Effector CD4-positive, alpha-beta T cell (primary cell): ENCODE results near the gene PTH1R. TPM values are rescaled to one million over a fixed set of nuclear protein-coding genes. Genes with fewer than 3 reads are reported as not detected.

Source experiments
- DNase-seq: peaks from one replicate; pipeline ENCODE4 v3.0.0-alpha.2; 2020
- total RNA-seq: gene quantifications from one replicate; lab custom pipeline; 2026; lab: John Stamatoyannopoulos, UW

PTH1R gene
- total RNA-seq = not detected

DNA sequence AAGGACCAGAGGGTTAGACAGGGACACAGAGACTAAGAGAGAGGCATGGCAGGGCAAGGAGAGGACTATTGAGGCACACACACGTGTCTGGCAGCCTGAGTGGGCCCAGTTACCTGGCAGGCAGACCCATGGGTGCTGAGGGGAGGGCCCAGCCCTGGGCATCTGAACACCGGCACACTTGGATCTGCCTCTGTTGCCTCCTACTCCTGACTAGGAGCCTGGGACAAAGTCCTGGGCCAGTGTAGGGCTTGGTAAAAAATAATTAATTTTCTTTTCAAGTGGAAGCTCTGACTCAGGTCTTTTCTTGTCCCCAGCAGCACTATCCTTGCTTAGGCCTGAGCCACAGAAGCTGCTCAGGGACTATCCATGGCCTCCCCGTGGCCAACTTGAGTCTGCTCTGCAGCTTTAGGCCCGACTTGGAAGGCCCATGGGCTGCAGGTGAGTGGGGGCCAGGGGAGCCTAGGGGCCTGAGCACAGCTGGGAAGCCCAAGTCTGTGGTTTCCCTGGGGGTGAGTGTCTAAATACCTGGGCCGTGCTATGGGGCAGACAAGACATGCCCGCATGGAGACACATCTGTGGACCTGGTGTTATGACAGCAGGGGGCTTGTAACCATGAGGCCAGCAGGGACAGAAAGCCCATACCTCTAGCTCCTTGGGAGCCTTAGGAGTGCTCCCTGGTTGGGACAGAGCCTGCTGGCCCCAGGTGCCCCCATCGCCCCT, at the start of gene PTH1R:
TSS of gene PTH1R (plus strand) at position 316 of the 720 bp plus-strand sequence. CDS start 5,839 bp downstream, outside the sequence.
- no peak for DNase-seq

DNA sequence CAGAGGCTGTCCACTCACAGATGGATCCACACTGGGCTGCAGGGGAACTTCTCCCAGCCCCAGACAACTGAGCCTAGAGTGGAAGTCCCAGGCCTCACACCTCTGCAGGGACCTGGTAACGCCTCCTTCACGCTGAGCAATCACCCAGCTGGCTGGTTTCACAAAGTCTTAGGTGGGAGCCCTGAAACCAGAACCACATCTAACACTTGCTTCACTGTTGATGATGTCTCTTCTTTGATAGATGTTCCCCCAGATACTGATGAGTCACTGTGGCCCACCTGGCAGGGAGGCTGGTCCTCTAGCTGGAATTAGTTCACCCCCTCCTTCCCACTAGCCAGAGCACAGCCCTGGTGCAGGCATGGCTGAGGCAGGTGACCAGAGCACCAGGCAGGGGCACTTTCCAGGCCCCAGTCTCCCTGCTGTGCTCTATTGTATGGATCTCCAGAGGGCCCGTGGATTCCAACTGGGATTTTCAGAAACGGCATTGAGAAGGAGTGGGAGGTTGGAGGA, 47.8 kb upstream of the PTH1R start:
- no peak for DNase-seq

DNA sequence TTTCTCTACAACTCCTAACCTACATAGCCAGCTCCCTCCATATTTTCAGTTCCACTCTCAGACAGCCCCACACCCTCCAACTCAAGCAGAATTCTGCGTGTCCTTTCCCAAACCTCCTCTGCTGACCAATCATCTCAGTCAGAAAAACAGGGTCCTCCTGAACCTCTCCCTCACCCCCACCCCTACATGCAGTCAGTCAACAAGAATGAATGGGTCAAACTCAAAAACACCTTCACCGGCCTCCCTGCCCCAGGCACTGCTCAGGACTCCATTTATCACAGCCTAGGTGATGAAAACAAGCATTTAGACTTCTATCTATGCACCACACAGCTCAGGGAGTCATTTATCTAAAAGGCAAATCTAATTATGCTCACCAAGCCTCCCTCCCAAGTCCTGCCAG, 46.7 kb upstream of the PTH1R start:
- no peak for DNase-seq

DNA sequence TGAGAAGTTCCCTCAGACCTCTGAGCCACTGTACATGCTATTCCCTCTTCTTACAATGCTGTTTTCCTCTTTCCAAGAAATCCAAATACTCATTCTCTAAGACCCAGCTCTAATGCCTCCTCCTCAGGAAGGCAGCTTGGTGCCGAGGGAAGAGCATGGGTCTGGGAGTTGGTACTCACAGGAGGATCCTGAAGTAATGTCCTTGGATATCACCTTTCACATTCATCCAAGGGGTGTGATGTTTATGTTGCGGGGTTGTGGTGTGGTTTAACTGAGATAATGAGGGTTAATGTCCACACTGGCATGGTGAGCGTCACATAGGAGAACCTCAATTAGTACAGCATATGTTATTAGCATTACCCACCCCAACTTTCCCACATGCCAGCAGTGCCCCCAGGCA, 46.2 kb upstream of the PTH1R start:
- no peak for DNase-seq

DNA sequence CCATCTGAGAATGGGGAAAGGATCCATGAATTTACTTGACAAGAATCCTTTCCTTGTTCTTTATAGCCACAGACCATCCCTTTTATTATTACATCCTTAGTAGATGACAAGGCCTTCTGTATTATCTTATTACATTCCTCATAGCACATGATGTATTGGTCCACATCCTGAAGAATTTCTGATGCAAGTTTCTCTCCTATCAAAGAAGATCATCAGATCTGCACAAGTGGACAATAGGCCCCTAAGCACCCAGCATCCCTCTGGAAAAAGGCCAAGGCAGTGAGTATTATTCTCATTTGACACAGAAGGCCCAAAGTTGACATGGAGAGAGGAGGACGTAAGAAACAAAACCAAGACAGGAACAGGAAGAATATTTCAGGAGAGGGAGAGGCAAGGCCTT, 45.7 kb upstream of the PTH1R start:
- no peak for DNase-seq

DNA sequence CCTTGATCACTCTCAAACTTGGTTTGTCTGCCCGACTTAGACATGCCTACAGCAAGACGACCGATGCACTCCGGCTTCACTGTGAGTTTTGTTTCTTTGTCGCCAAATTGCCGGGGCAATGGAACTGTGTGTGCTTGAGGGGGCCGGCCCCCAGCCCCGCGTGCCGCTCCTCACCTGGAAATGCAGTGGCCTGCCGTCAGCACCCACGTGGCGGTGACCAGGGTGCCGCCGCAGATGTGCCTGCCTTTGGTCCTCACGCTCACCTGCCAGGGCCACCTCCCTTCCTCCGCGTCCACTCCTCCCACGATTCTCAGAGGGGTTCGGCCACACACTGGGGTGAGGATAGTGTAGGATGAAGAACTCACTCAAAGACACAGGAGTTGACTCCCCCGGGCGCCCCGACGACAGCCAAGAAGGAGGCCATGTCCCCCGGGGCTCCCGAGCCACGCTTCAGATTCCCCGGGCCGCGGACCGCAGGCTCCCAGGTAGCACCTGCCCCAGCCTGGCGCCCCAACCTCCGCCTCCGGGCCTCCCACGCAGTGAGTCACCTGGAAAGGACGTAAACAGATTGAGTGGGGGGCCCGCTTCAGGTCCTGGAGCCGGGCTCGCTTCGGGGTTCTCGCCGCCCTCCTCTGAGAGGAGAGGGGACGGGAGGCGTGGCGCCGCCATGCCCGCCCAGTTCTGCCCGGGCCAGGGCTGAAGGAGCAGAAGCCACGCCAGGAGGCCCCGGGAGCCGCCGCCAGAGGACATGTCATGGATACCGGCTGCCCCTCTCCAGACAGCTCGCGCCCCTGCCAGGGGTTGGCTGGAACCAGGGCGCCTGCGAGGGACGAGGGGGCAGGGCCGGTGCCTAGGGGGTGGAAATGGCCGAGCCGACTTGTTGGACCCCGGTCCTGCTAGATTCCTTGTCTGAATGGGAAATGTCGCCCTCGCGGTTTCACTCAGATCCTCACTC, 43.9 kb upstream of the PTH1R start:
- no peak for DNase-seq

DNA sequence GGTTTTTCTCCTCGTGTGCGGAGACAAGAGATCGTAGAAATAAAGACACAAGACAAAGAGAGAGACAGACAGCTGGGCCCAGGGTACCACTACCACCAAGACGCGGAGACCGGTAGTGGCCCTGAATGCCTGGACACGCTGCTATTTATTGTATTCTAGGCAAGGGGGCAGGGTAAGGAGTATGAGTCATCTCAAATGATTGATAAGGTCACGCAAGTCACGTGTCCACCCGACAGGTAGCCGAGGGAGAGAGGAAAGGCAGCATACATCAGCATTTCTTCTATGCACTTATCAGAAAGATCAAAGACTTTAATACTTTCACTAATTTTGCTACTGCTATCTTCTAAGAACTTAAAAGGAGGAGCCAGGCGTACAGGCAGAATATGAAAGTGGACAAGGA, 42.5 kb upstream of the PTH1R start:
- DNase-seq = no peak

DNA sequence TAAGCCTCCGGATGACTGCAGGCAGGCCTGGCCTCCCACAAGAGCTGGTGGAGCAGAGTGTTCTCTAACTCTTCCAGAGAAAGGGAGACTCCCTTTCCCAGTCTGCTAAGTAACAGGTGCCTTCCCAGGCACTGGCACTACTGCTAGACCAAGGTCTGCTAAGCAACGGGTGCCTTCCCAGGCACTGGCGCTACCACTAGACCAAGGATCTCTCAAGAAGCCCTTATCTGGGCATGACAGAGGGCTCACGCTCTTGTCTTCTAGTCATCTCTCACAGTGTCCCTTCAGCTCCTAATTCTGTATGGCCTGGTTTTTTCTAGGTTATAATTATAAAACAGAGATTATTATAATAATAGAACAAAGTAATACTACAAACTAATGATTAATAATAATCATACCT, 42.0 kb upstream of the PTH1R start:
- DNase-seq = no peak

DNA sequence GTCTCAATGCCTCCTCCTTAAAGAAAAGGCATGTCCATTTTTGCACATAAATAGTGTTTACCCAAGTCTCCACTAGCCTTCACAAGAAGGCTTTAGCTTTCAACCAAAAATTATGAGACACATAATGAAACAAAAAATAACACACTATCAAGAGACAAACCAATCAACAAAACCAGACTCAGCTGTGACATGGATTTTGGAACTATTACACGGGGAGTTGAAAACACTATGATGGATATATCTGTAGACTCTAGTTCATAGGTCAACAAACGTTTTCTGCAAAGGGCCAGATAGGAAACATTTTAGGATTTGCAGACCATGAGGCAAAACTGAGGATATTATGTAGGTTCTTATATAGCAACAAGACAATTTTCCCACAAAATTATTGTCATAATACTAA, 39.2 kb upstream of the PTH1R start:
- DNase-seq = no peak

DNA sequence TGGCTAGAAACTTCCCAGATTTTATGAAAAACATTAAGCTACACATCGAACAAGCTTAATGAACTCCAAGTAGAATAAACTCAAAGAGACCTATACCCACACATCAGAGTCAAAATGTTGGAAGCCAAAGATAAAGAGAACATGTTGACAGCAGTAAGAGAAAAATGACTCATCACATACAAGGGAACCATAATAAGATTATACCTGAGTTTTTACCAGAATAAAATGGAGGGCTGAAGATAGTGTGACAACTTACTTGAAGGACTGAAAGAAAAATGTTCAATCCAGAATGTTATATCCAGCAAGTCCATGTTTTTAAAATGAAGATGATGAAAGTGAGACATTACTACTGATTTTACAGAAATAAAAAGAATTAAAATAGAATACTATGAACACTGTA, 37.0 kb upstream of the PTH1R start:
- DNase-seq = no peak

DNA sequence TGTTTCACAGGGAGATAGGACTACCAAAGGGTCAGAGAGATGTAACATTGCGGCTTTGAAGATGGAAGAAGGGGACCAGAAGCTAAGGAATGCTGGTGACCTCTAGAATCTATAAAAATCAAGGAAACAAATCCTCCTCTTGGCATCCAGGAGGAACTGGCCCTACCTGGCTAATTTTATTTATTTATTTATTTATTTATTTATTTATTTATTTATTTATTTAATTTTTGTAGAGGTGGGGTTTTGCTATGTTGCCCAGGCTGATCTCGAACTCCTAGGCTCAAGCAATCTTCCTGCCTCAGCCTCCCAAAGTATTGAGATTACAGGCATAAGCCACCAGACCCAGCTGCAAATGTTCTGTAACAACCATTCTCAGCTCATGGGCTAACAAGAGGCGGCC, 34.0 kb upstream of the PTH1R start:
- no peak for DNase-seq

DNA sequence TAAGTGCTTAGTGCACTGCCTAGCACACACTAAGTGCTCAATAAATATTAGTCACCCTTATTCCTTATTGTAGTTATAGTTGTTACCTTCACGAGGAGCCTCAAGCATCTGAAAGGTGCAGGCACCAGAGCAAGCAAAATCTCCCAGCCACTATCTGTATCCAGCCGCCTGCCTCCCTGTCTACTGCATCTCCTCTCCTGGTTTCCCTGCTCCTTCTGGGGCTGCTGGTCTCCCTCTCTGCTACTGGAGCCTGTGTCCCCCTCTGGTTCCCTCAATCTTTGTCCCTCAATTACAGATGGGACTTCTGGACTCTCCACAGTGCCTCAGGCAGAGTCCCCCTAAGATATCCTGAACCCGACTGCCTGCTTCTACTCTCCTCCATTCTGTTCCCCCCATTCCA, 33.1 kb upstream of the PTH1R start:
- DNase-seq = no peak

DNA sequence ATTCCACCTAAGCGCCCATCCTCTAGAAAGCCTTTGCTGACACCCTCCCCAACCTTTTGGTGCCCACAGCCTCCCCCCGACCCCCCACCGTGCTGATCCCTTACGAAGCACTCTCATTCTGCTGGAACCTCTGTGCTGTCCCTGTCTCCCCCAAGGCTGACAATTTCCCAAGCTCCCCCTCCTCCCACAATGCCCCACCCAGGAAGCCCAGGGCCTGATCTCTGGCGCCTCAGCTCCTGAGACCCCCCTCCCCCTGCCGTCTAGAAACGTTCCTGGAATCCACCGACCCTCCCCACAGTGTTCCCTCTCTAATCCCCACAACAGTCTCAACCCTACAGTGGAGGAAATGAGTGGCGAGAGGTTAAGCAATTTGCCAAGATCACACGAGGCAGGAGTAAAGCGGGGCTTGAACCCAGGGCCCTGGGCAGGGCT, 32.6 kb upstream of the PTH1R start:
- no peak for DNase-seq

DNA sequence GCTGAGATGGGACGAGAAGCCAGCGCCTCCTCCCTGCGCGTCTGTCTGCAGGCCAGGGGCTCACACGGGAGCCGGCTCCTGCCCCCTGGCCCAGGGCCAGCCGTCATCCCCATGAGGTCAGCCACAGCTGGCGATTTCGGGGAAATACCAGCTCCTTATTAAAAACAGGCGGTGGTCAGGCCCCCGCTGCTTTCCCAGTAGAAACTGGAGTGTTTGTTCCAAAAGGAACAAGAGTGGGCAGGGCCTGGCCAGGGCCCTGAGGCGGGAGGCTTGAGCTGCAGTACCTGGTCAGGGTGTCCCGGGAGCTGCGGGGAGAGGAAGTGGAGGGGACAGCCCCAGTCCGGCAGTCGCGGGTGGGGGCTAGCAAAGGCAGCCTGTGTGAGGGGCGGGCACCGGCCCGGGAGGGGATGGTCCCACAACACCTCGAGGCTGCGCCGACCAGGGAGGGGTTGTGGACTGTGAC, 32.1 kb upstream of the PTH1R start:
- no peak for DNase-seq

DNA sequence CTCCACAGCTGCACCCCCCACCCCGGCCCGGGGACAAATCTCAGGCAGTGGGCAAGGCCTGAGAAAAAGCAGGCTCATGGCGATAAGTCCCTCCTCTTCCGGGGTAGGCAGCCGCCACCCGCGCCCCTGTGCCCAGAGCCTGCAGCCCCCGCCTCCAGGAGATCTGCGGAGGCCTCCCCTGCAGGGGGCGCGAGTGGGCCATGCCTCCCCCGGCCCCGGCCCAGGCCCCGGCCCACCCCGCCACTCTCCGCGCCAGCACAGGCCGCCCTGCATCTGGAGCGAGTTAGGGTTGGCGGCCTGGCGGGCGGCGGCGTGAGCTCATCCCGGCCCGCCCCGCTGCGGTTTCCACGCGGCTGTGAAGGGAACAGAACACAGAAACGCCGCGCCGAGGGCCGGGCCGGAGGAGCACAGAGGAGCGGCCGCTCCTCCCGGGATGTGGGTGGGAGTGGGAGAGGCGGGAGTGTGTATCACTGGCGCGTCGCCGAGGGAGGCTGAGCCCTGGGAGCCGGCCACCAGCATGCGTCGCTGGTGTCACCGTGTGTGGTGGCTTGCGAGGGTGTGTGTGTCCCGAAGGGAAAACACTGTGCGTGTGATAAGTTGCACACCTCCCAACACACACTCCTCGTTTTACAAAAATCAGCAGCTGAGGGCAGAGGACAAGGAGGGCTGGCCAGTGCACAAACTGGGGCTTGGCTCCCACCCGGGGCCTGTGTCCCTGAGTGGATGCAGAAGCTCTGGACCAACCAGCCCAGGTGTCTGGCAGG, 31.5 kb upstream of the PTH1R start:
- DNase-seq = peak; percentile 73

DNA sequence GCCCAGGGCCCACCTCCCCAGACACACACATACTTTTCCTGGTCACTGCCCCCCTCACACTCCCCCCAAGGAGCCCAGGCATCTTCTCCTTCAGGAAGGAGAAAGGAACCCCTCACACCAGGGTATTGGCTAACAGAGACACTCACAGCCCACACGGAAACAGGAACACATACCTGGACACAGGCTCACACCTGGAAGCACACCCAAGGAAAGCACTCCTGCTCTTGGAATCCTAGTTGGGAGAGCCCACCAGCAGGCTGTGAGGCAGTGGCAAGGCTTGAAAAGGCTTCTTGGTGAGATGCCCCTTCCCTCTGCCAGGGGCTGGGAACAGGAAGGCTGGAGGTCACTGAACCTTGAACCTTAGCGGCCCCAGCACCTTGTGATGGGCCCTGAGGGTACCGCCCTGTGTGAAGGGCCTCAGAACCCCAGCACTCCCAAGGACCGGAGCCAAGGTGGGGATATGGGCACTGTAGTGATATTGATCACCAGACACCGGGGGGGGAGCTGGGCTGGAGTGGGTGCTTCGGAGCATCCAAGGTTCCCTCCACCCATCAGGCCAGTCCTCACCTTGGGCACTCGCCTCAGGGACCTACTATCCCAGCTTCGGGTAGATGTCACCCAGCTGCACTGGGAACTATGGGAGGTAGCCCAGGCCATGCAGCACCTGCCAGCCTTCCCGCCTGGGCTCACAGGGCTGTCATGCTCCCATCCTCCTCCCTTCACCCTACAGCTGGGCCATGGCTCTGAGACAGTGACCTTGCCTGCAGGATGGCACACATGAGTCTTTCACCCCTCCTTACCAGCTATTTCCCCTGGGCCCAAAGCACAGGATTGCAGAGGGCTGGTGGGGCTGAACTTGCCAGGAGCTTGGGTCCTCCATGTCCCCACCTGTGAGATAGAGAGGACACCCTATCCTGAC, 30.6 kb upstream of the PTH1R start:
- no peak for DNase-seq

DNA sequence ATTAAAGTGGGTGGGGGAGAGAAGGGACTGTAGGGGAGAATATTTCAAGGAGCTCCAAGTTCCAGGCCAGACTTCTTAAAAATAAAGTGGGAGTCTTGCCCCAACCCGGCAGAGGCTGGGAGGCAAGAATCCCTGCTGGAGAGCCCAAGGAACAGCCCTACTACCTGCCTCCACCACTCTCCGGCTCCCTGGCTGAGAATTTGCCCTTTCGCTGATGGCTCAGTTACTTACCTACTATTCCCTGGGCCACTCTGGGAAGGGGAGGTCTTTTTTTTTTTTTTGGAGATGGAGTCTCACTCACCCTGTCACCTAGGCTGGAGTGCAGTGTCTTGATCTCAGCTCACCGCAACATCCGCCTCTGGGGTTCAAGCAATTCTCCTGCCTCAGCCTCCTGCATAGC, 29.8 kb upstream of the PTH1R start:
- no peak for DNase-seq

DNA sequence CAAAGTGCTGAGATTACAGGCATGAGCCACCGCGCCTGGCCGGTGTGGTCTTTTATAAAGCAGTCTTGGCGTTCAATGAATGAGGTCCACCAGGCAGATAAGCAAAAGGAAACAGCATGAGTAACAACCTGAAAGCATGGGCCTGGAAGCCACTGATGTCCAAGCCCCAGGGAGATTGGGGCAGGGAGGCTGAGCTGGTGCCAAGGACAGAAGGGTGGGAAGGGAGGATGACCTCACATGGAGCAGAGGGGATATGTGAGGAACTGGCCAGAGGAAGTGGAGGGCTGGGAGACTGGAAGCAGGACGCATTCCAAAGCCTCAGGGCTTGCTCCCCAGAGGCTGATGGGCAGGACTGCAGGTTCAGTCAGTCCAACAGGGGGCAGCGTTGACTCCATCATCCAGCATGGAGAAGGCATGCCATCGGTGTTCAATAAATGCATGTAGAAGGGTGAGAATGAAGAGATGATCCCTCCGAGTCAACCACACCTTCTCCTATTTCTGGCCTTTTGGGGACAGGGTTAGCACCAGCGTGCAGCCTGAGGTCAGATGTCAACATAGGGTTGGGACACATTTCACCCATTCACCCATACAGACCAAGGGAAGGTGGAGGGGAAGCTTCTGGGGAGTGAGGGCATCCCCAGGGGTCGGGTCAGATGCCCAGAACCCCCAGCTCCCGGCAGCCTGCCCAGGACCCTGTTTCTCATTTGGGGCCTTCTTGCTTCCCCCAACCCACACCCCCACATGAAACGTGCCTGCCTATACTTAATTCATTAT, 29.1 kb upstream of the PTH1R start:
- DNase-seq = no peak

DNA sequence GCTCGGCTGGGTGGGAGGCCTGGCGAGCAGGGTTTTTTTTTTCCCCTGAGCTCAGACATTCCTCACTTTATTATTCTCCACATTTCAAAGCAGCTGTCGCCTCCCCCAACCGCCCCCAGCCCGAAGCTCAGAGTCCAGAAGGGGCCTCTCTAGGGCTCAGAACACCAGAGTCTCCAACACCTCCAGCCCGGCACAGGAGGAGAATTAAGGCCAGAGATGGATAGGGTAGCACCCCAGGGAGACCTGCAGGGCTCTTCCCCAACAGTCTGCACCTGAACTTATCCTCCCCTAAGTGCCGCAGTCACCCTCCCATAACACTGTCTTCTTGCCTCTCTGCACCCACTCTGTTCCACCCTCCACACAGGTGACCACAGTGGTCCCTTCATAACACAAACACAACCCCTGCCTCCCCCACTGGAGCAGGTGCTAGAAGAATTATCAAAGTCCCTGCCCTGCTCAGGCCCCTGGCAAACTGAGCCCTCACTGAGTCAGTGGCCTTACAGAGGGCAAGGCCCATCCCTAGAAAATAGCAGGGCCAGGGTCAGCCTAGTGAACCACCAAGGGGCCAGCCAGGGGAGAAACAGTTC, 28.4 kb upstream of the PTH1R start:
- no peak for DNase-seq

DNA sequence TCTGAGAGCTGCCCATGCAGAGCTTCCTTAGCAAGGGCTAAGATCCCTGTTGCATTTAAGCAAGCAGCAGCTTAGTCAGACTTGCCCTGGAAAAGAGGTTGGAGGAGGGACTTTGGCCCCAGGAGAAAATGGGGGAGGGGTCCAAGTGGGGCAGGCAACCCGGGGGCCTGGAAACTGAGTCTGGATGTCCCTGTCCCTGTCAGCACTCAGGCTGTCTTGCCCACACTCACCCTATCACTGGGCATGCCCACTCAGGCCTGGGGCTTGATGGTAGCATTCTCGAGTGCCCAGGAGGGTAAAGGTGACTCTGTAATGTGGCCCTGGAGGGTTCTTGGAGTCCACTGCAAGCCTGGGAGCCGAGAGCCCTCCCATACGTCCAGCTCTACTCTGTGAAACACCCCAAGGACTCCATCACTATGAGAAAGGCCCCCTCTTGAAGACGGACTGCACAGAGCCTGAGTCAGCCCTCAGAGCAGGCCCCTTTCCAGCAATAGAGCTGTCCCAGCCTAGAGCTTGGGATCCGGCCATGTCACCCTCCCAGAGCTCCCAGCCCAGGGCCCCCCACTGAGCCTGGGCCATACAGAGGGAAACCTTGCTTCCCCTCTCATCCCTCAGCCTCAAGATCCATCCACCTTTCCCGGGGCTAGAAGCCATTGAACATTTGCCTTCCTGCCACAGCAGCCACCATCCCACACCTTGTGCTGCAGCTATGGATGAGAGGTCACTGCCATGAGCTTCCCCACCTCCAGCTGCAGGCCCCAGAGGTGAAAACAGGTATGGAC, 27.6 kb upstream of the PTH1R start:
- no peak for DNase-seq
